Right renal pelvis (tissue), 4 donors: ENCODE results near the gene EIF4G1. TPM values are rescaled to one million over a fixed set of nuclear protein-coding genes. Genes with fewer than 3 reads are reported as not detected.

Experiments
- DNase-seq, 4 donors: peaks; one replicate each; pipeline ENCODE4 v3.0.0-alpha.2; 2013; ENCODE audit warnings: low read depth in 4 of 4, low spot score in 3 of 4, missing footprints in 1 of 4
- polyA plus RNA-seq, 4 donors: library from polyadenylated mRNA; unstranded; fragments of 120-200 nt; gene quantifications; one replicate each; pipeline ENCODE4 v1.2.1, GENCODE V29; 2013; ENCODE audit not compliant: insufficient read length in 4 of 4

Gene EIF4G1
- polyA plus RNA-seq, 4 donors, result 158 to 204 (median 173) TPM

DNA sequence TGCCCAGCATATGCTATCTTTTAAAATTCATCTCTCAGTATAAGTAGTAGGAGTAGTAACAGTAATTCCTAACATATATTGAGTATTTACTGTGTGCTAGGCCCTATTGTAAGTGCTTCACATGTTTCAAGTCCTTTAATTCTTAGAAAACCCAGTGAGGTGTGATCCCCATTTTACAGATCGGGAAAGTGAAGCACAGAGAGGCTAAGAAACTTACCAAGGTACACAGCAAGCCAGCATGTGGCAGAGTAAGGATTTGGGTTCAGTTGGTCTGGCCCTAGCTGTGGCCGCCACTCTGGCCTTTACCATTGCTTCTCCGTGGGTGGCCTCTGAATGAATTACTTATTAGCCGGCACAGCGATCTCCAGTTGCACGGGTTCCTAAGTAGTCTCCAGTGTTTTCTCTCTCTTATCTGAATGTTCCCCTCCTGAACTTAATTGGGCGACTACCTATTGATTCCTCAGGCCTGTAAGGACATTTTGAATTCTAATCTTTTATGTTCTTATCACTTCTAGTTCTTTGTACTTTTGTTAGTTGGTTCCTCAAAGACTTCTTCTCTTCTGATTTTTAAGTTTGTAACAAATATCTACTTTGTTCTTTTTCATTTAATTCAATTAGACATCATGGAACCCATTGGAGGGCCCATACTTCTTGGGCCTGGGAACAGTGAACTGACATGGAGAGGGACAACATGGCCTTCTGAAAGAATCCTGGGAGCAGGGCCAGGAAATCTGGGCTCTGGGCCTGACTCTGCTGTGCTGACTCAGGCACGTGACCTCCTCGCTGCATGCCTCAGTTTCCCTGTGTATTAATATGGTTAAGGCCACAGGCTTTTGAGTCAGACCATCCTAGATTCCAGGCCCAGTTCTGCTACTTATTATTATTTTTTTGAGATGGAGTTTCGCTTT lies 35.4 kb downstream of the EIF4G1 start:
- DNase-seq, result no peak

DNA sequence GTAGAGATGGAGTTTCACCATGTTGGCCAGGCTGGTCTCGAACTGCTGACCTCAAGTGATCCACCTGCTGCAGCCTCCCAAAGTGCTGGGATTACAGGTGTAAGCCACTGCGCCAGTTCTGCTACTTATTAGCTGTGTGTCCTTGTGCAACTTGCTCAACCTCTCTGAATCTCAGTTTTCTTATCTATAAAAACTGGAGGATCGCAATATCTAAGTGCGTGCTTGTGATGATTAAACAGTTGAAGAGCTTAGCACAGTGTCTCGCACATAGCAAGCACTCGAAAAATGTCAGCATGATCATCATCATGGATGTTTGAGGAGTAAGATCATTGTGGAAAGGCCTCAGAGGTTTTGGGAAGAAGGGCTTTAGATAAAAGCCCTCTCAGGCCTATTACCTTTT lies 36.2 kb downstream of the EIF4G1 start:
- no peak for DNase-seq

DNA sequence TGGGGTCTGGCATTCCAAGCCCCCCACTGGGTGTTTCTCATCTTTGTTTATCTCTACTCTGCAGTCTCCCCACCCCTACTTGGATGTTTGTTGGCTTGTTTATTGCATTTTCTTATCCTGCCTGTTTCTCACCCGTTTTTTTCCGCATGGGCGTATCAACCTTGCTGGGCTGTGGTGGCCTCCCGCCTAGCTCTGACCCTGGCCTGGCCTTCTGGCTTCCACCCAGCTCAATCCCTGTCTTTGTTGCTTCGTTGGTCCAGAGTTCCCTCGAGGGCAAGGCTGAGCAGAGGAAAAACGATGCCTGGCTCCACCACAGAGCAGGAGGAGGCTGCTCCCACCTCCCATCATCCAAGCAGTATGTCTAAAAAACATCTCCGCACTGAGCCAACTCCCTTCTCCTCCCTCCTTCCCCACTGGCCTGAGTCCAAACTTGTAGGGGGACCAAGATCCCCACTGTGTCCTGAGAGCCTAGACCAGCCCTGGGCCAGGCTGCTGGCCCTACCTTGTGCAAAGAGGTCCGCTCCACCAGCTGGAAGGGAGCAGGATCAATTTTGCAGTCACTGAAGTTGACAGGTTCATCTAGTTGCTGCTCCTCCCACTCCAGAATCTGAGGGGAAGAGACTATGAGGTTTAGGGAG lies 37.2 kb downstream of the EIF4G1 start:
- DNase-seq, result no peak

DNA sequence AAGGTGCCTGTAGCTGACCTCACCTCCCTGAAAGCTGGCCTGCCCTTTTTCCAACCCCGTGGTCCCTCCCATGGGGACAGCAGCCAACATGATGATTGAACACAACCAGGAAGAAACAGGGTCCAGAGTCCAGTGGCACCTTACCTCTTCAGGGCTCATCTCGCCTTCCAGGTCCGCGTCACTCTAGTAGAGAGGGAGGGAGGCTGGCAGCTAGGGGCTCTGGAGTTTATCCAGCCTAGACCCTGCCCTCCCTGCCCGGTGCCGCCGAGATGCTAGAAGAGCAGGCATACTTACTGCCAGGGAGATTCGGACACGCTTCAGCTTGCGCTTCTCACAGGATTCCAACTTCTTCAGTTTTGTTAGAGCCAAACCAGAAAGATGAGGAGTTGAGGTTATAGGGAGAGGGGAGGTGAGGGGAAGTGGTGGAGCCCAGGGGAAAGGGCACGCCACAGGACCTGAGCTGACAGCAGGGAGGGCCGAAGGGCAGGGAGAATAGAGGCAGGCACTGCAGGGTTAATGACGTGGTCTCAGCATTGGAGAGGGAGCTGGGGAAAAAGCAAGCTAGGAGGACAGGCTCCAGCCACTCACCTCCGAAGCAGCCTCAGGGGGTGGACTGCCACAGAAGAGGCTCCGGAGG lies 37.9 kb downstream of the EIF4G1 start:
- no peak for DNase-seq

- no peak for DNase-seq
These were observed 38.6 kb downstream of the EIF4G1 start for GRCh38 chr3:184352897-184353545.

GRCh38 chr3:184353546-184353941 lies 39.1 kb downstream of the EIF4G1 start:
- DNase-seq, result no peak

DNA sequence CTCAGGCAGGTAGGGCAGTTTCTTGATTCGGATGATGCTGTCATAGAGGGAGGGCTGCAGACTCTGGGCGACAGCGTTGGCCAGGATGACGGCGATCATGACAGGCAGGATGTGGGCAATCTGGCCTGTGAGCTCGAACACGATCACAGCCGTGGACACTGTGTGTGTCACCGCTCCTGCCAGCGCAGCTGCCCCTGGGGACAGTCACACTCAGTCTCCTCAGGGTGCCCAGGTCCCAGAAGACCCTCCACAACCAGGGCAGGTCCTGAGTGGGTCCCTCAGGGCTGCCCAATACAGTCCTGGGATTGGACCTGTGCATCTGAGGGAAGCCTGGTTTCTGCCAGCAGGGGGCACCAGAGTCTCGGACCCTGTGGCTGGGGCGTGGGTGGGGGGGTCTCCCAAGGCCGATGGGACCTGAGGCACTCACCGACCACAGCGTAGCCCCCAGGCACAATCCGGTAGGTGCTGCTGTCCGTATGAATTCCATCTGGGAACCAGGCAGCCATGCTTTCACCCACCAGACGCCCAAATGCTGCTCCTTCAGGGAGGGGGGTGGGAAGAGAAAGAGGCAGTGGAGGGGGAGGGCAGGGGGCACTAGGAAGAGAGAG lies 39.8 kb downstream of the EIF4G1 start:
- no peak for DNase-seq

DNA sequence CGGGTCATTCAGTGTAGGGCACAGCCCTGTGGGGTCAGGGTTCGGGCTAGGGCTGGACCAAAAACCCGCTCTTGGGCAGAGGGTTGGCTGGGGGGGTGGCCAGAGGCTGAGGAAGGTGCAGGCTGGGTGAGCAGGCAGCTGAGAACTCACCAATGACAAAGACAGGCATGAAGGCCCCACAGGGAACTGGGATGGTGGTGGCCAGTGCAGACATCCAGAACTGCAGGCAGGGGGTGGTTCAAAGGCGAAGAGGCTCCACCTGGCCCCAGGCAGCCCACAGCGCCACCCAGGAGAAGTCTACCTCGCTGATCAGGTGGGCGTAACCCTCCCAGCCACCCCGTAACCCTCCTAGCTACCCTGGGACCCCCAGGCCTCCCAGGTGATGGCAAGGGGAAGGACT lies 40.3 kb downstream of the EIF4G1 start:
- no peak for DNase-seq

DNA sequence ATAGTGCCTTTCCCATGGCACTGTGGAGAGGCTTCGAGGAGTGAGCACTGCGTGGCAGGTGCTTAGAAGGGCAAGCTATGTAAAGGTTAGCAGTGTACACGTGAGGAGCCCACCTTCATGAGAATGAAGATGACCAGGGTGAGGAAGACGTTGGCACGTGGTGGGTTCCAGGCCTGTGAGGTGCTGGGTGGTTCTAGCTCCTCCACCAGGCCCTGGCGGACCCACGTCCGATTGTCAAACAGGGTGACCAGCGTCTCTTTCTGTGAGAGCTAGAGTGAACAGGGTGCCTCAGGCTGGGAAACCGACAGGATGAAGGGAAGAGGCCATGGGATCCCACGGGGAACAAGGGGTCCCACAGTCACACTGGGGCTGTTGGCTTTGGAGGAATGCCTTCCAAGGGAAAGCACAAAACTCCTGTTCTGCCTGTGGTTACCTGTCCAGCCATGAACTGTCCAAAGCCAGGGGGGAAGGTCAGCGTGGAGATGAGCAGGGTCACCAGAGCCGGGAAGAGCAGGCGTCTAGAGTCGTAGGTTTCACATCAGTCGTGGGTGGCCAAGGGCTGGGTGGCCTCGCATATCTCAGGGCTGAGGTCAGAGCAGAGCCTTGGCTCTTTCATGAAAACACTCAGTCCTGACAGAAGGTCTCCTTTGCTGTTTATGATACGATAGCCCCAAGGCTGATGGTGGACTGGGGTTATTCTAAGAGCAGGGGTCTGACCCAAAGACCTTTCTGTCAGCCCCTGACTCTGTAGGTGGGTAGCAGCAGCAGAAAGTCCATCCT lies 41.0 kb downstream of the EIF4G1 start:
- DNase-seq, result no peak

DNA sequence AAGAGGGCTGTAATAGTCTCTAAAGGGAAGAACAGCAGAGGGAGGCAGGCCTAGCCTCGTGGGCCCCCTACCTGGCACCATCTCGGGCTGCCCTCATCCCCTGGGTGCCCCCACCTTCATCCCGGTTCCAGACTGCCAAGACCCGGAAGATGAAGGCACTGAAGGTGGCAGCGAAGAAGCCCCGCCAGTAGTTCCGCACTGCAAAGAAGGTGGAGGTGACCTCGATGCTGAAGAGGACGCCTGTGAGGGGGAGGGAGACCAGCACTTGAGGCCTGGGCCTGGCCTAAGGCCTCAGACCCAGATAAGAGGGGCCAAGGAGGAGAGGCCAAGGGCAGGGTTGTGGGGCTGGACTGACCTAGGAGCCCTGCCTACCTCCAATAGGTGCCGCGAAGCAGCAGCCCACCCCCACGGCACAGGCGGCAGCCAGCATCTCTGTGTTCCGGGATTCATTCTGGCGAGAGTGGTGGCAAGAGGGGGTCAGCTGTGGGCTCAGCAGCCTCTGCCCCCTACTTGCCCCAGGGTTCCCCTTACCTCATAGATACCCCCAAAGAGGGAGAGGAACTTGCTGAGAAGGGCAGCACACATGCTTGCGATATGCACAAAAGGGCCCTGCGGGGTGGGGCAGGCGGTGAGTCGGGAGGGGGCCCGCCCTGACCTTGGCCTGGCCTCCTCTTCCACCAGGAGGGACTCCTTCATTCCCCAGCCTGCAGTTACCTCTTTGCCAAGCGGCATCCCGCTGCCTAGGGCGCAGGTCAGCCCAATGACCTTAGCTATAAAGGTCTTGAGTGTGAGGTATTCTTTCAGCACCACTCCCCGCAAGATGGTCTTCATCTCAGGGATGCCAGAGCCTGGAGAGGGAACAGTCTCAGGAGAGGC lies 43.1 kb downstream of the EIF4G1 start:
- no peak for DNase-seq

GRCh38 chr3:184358124-184358767 lies 43.8 kb downstream of the EIF4G1 start:
- DNase-seq, result no peak

GRCh38 chr3:184358921-184359350 lies 44.5 kb downstream of the EIF4G1 start:
- no peak for DNase-seq

GRCh38 chr3:184359610-184360009 lies 45.2 kb downstream of the EIF4G1 start:
- no peak for DNase-seq

GRCh38 chr3:184360070-184360928 lies 45.9 kb downstream of the EIF4G1 start:
- DNase-seq, result no peak

- no peak for DNase-seq
These were observed 46.6 kb downstream of the EIF4G1 start for GRCh38 chr3:184360929-184361531.

DNA sequence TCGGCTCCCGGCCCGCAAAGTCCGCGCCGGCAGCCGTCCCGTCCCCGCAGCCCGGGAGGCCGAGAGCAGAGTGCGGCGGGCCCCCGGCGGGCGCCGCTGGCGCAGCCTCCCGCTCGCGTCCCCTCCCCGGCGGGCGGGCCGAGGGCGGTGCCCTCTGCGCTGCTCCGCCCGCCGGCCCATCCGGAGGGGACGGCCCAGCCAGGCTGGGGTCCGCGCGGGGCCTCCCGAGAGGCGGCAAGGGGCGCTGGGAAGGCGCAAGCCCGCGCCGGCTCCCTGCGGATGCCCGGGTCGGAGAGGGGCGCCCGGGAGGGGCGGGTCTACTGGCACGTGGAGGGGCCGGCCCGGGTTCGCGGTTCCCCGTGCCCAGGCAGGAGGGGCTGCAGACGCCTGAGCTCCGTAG lies 47.1 kb downstream of the EIF4G1 start, which contains the start of the genes CLCN2 and POLR2H:
Gene CLCN2 (minus strand): TSS at position 74 of the 400 bp plus-strand sequence. CDS start 126 bp downstream, outside the sequence.
Gene POLR2H (plus strand): TSS at position 179 of the 400 bp plus-strand sequence. CDS start 1,783 bp downstream, outside the sequence.
- peak in 1 of 4 donors; percentile 68 for DNase-seq
